Astrocyte (in vitro differentiated cells and primary cell): ENCODE data around the gene CDKL4. TPM values are rescaled to one million over a fixed set of nuclear protein-coding genes. Genes with fewer than 3 reads are reported as not detected.

Experiments
- DNase-seq: peaks from one replicate; pipeline ENCODE4 v3.0.0-alpha.2; 2010; ENCODE audit warnings: low read depth
- FAIRE-seq: peaks from 2 replicates; lab custom pipeline; 2011; peaks lifted over from hg19 to GRCh38; lab: Jason Lieb, UNC
- H2AFZ ChIP-seq: 2 replicates; pipeline ENCODE4 v1.6.0; 2012; ENCODE audit warnings: low read depth, low read length, inconsistent platforms
- H3K27ac ChIP-seq: 2 replicates; pipeline ENCODE4 v1.5.1; 2011; ENCODE audit warnings: low read depth, low read length, inconsistent platforms
- H3K27me3 ChIP-seq: 2 replicates; pipeline ENCODE4 v1.6.0; 2011; ENCODE audit warnings: low read length, inconsistent platforms; ENCODE audit not compliant: insufficient read depth
- H3K36me3 ChIP-seq: 2 replicates; pipeline ENCODE4 v1.5.1; 2011; ENCODE audit warnings: low read length, inconsistent platforms; ENCODE audit not compliant: insufficient read depth
- H3K4me1 ChIP-seq: 2 replicates; pipeline ENCODE4 v1.5.1; 2011; ENCODE audit warnings: low read length, inconsistent platforms; ENCODE audit not compliant: insufficient read depth
- H3K4me2 ChIP-seq: 2 replicates; pipeline ENCODE4 v1.6.0; 2012; ENCODE audit warnings: low read length, inconsistent platforms
- H3K4me3 ChIP-seq: 2 replicates; pipeline ENCODE4 v1.5.1; 2011; ENCODE audit warnings: low read depth, mild to moderate bottlenecking, low read length, inconsistent platforms; ENCODE audit not compliant: insufficient read depth
- H3K79me2 ChIP-seq: 2 replicates; pipeline ENCODE4 v1.6.0; 2012; ENCODE audit warnings: mild to moderate bottlenecking, low read length, inconsistent platforms; ENCODE audit not compliant: insufficient read depth
- H3K9ac ChIP-seq: 2 replicates; pipeline ENCODE4 v1.6.0; 2012; ENCODE audit warnings: mild to moderate bottlenecking, low read length, inconsistent platforms
- H3K9me3 ChIP-seq: 2 replicates; pipeline ENCODE4 v1.5.1; 2012; ENCODE audit warnings: low read depth, mild to moderate bottlenecking, low read length, inconsistent platforms; ENCODE audit not compliant: insufficient read depth
- H4K20me1 ChIP-seq: 2 replicates; pipeline ENCODE4 v1.6.0; 2012; ENCODE audit warnings: low read length, inconsistent platforms; ENCODE audit not compliant: insufficient read depth
- H3K27ac Mint-ChIP-seq: one replicate; pipeline ENCODE4 v1.8.0; 2021; ENCODE audit warnings: mild to moderate bottlenecking, mixed read lengths; ENCODE audit not compliant: unreplicated experiment
- H3K27me3 Mint-ChIP-seq: one replicate; pipeline ENCODE4 v1.8.0; 2021; ENCODE audit warnings: low read depth, mixed read lengths; ENCODE audit not compliant: unreplicated experiment
- H3K36me3 Mint-ChIP-seq: one replicate; pipeline ENCODE4 v1.8.0; 2021; ENCODE audit warnings: low read depth, mixed read lengths; ENCODE audit not compliant: unreplicated experiment
- H3K4me1 Mint-ChIP-seq: one replicate; pipeline ENCODE4 v1.8.0; 2021; ENCODE audit warnings: low read depth, mixed read lengths; ENCODE audit not compliant: unreplicated experiment
- H3K4me3 Mint-ChIP-seq: one replicate; pipeline ENCODE4 v1.8.0; 2021; ENCODE audit warnings: mild to moderate bottlenecking, moderate library complexity, mixed read lengths; ENCODE audit not compliant: unreplicated experiment
- H3K9me3 Mint-ChIP-seq: one replicate; pipeline ENCODE4 v1.8.0; 2021; ENCODE audit warnings: mild to moderate bottlenecking, mixed read lengths; ENCODE audit not compliant: unreplicated experiment
- CTCF ChIP-seq: IDR thresholded peaks from 2 replicates; pipeline ENCODE4 v1.5.1; 2011; ENCODE audit warnings: low read depth, mild to moderate bottlenecking, inconsistent platforms, low read length, moderate library complexity; ENCODE audit not compliant: insufficient read depth
- EZH2 ChIP-seq: IDR thresholded peaks from 2 replicates; pipeline ENCODE4 v1.6.1; 2012; ENCODE audit warnings: mild to moderate bottlenecking, low read length, inconsistent platforms; ENCODE audit not compliant: insufficient read depth
- total RNA-seq: library from RNA; stranded (reverse); gene quantifications from 2 replicates; pipeline ENCODE4 v1.2.1, GENCODE V29; 2021

Gene CDKL4
- total RNA-seq, 1 donor from 2014 or later, result 1.4 TPM

- no peaks in the 10 kb centered on the region for H3K4me1 ChIP-seq
- H3K4me3 ChIP-seq, result no peak overlapping the region
- DNase-seq (no peak), FAIRE-seq (no peak)
- no peak overlapping the region for H3K4me2 ChIP-seq
- H3K9ac ChIP-seq, result no peak overlapping the region
- TF ChIP-seq EZH2 (no peak), CTCF (no peak)
- H3K79me2 ChIP-seq, result no peaks in the 10 kb centered on the region
- H3K4me1 Mint-ChIP-seq, result no peaks in the 10 kb centered on the region
- H3K27me3 Mint-ChIP-seq, result no peaks in the 10 kb centered on the region
- H3K36me3 Mint-ChIP-seq, result peaks cover 3% of the 10 kb centered on the region
- no peaks in the 10 kb centered on the region for H4K20me1 ChIP-seq
- H3K27ac ChIP-seq, result no peak overlapping the region
- H2AFZ ChIP-seq, result no peak overlapping the region
- no peaks in the 10 kb centered on the region for H3K36me3 ChIP-seq
- peaks cover 1% of the 10 kb centered on the region for H3K9me3 Mint-ChIP-seq
- no peaks in the 10 kb centered on the region for H3K27me3 ChIP-seq
- H3K27ac Mint-ChIP-seq, result no peak overlapping the region
- H3K4me3 Mint-ChIP-seq, result no peak overlapping the region
- H3K9me3 ChIP-seq, result no peaks in the 10 kb centered on the region
Observed at GRCh38 chr2:39241588-39241987, 2.2 kb downstream of the CDKL4 start.

GRCh38 chr2:39240758-39241157, 3.0 kb downstream of the CDKL4 start:
- Histone ChIP-seq H3K4me2 (no peak overlapping the region), H3K27me3 (no peaks in the 10 kb centered on the region), H4K20me1 (no peaks in the 10 kb centered on the region), H3K27ac (no peak overlapping the region), H3K36me3 (no peaks in the 10 kb centered on the region), H2AFZ (no peak overlapping the region), H3K9ac (no peak overlapping the region), H3K4me1 (no peaks in the 10 kb centered on the region), H3K9me3 (no peaks in the 10 kb centered on the region), H3K4me3 (no peak overlapping the region), H3K79me2 (no peaks in the 10 kb centered on the region)
- Mint-ChIP-seq H3K36me3 (peaks cover 3% of the 10 kb centered on the region), H3K27ac (no peak overlapping the region), H3K9me3 (peaks cover 5% of the 10 kb centered on the region), H3K27me3 (no peaks in the 10 kb centered on the region), H3K4me3 (no peak overlapping the region), H3K4me1 (no peaks in the 10 kb centered on the region)
- DNase-seq (no peak), FAIRE-seq (no peak)
- TF ChIP-seq EZH2 (no peak), CTCF (no peak)

GRCh38 chr2:39234754-39235153, 9.0 kb downstream of the CDKL4 start:
- Mint-ChIP-seq H3K36me3 (peaks cover 2% of the 10 kb centered on the region), H3K27me3 (no peaks in the 10 kb centered on the region), H3K9me3 (peaks cover 4% of the 10 kb centered on the region), H3K4me3 (no peak overlapping the region), H3K27ac (no peak overlapping the region), H3K4me1 (peaks cover 7% of the 10 kb centered on the region)
- no peak overlapping the region for H2AFZ ChIP-seq
- no peaks in the 10 kb centered on the region for H3K9me3 ChIP-seq
- no peak overlapping the region for H3K4me3 ChIP-seq
- H3K27ac ChIP-seq, result no peak overlapping the region
- DNase-seq, result no peak
- H3K4me1 ChIP-seq, result no peaks in the 10 kb centered on the region
- H3K27me3 ChIP-seq, result no peaks in the 10 kb centered on the region
- no peak for FAIRE-seq
- no peaks in the 10 kb centered on the region for H3K79me2 ChIP-seq
- H3K9ac ChIP-seq, result no peak overlapping the region
- TF ChIP-seq CTCF (no peak), EZH2 (no peak)
- no peak overlapping the region for H3K4me2 ChIP-seq
- H4K20me1 ChIP-seq, result no peaks in the 10 kb centered on the region
- H3K36me3 ChIP-seq, result no peaks in the 10 kb centered on the region
